Measurements from ENCODE around the gene MARCO.

Gene MARCO

GRCh38 chr2:118942031-118942430, at the start of gene MARCO:
TSS of gene MARCO (plus strand) at chr2:118942194. CDS start at chr2:118942301, 107 bp downstream.
- no peak for DNase-seq

GRCh38 chr2:118893100-118893499, 48.9 kb upstream of the MARCO start:
- no peak for DNase-seq

- DNase-seq: no peak
These were observed 39.5 kb upstream of the MARCO start for GRCh38 chr2:118902266-118903028.

- no peak for DNase-seq
These were observed 39.0 kb upstream of the MARCO start for GRCh38 chr2:118903029-118903351.

- no peak for DNase-seq
These were observed 38.2 kb upstream of the MARCO start for GRCh38 chr2:118903551-118904479.

GRCh38 chr2:118905206-118905605, 36.8 kb upstream of the MARCO start:
- no peak for DNase-seq

- DNase-seq: no peak
These were observed 35.8 kb upstream of the MARCO start for GRCh38 chr2:118906186-118906585.

GRCh38 chr2:118907759-118908158, 34.2 kb upstream of the MARCO start:
- no peak for DNase-seq

- DNase-seq: no peak
These were observed 32.8 kb upstream of the MARCO start for GRCh38 chr2:118909191-118909590.

GRCh38 chr2:118911166-118911856, 30.7 kb upstream of the MARCO start:
- no peak for DNase-seq

GRCh38 chr2:118911936-118912335, 30.1 kb upstream of the MARCO start:
- no peak for DNase-seq

- DNase-seq: no peak
These were observed 28.7 kb upstream of the MARCO start for GRCh38 chr2:118913131-118913802.

- no peak for DNase-seq
These were observed 28.0 kb upstream of the MARCO start for GRCh38 chr2:118913803-118914645.

- no peak for DNase-seq
These were observed 27.1 kb upstream of the MARCO start for GRCh38 chr2:118914721-118915453.

- DNase-seq: no peak
These were observed 24.0 kb upstream of the MARCO start for GRCh38 chr2:118918017-118918416.

GRCh38 chr2:118921646-118922045, 20.3 kb upstream of the MARCO start:
- DNase-seq: no peak

GRCh38 chr2:118922254-118922653, 19.7 kb upstream of the MARCO start:
- DNase-seq: no peak

GRCh38 chr2:118923371-118923770, 18.6 kb upstream of the MARCO start:
- DNase-seq: no peak

GRCh38 chr2:118925476-118925875, 16.5 kb upstream of the MARCO start:
- no peak for DNase-seq

- DNase-seq: no peak
These were observed 16.0 kb upstream of the MARCO start for GRCh38 chr2:118925981-118926380.

- no peak for DNase-seq
These were observed 12.9 kb upstream of the MARCO start for GRCh38 chr2:118929059-118929458.

All from NCI-H446 (cell line).